GM21515 (cell line): ENCODE data around the gene OSCAR.

ENCODE experiments used
- ATAC-seq: cut with Tn5 transposase; IDR thresholded peaks from one replicate; pipeline ENCODE4 v1.9.1; 2021; ENCODE audit not compliant: unreplicated experiment

Gene OSCAR

GRCh38 chr19:54095136-54095858, 5.3 kb downstream of the OSCAR start:
- no peak for ATAC-seq

GRCh38 chr19:54094426-54095000, 6.1 kb downstream of the OSCAR start:
- ATAC-seq: no peak

GRCh38 chr19:54084410-54084809, 16.2 kb downstream of the OSCAR start:
- no peak for ATAC-seq

DNA sequence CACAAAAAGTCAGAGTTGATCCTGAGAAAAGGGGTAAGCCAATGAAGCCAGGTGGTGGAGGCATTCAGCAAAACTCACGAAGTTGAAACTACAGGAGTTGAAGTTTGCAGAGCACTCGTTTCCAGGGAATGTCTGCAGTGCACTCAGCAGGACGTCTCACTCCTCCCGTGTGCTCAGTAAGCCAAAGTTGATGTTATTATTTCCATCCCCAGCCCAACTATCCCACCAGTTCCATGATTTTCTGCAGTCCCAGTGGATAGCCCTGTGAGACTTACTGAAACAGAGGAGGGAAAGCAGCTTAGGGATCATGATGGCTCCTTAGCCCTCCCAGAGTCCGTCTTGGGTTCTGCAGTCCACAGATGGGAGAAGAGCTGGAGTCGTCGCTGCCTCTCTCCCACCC, 19.6 kb downstream of the OSCAR start, which contains the start of gene TARM1:
TSS of gene TARM1 (minus strand) at position 334 of the 400 bp plus-strand sequence. CDS start at position 309, 25 bp downstream.
- no peak for ATAC-seq

GRCh38 chr19:54077334-54077733, 23.3 kb downstream of the OSCAR start:
- no peak for ATAC-seq

- ATAC-seq: no peak
Observed at GRCh38 chr19:54074851-54075250, 25.8 kb downstream of the OSCAR start.

DNA sequence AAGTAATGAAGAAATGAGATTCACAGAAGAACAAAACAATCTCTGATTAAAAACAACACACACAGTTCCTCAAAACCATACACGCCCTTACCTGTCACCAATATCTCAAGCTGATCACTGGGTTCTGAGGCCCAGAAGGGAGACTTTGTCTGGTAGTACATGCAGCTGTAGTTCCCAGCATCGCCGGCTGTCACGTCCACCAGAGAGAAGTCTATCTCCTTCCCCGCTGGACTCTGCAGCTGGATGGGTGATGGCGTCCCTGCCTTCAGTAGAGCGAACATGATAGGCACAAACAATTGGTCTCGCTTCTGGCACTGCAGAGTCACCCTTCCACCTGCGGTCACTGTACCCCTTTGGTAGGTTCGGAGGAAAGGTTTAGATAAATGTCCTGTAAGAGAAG, 26.8 kb downstream of the OSCAR start:
- ATAC-seq: no peak

GRCh38 chr19:54069470-54069869, 31.1 kb downstream of the OSCAR start:
- ATAC-seq: no peak

GRCh38 chr19:54063350-54064116, 37.1 kb downstream of the OSCAR start, which contains the start of gene VSTM1:
Gene VSTM1 (minus strand): TSS chr19:54063897. CDS start chr19:54063777, 120 bp downstream.
- no peak for ATAC-seq

GRCh38 chr19:54062643-54063042, 38.0 kb downstream of the OSCAR start:
- no peak for ATAC-seq

GRCh38 chr19:54047616-54048015, 53.0 kb downstream of the OSCAR start:
- no peak for ATAC-seq

- ATAC-seq: no peak
Observed at GRCh38 chr19:54045771-54046170, 54.8 kb downstream of the OSCAR start.
